OCI-LY3 (cell line): ENCODE data around the gene LDB3.
"Not testable (repeated sequence)": the region's sequence is repeated elsewhere in the genome, so short reads cannot be mapped to it uniquely, and the experiment has no call there.

Source experiments
- H2AFZ ChIP-seq: fragments of 200-600, 300-600 bp; shearing (Covaris generic); 2 replicates; pipeline ENCODE4 v1.6.0; 2014; ENCODE audit warnings: antibody characterized with exemption, low read depth, low read length
- H3K27ac ChIP-seq: fragments of 200-600, 300-600 bp; sonication (generic); 2 replicates; pipeline ENCODE4 v1.5.1; 2014; ENCODE audit warnings: mild to moderate bottlenecking, low read length, moderate library complexity, mixed read lengths
- H3K27me3 ChIP-seq: fragments of 200-600, 300-600 bp; sonication (generic); 2 replicates; pipeline ENCODE4 v1.6.1; 2014; ENCODE audit warnings: low read depth, low read length, mixed read lengths
- H3K36me3 ChIP-seq: fragments of 200-600, 300-600 bp; sonication (generic); replicated peaks from 2 replicates; pipeline ENCODE3; 2014; ENCODE audit warnings: low read depth, low read length, mixed read lengths
- H3K4me1 ChIP-seq: fragments of 300-600, 200-600 bp; sonication (generic); 2 replicates; pipeline ENCODE4 v1.6.1; 2014; ENCODE audit warnings: low read length, mixed read lengths
- H3K4me2 ChIP-seq: fragments of 200-600, 300-600 bp; sonication (generic); 2 replicates; pipeline ENCODE4 v1.6.1; 2014; ENCODE audit warnings: low read length, mixed read lengths
- H3K4me3 ChIP-seq: fragments of 300-600, 200-600 bp; sonication (generic); 2 replicates; pipeline ENCODE4 v1.5.1; 2014; ENCODE audit warnings: antibody characterized with exemption, mild to moderate bottlenecking, low read length, moderate library complexity
- H3K79me2 ChIP-seq: fragments of 300-600, 200-600 bp; shearing (Covaris generic); 2 replicates; pipeline ENCODE4 v1.6.1; 2014; ENCODE audit warnings: mild to moderate bottlenecking, low read length, mixed read lengths
- H3K9ac ChIP-seq: fragments of 300-600, 200-600 bp; shearing (Covaris generic); 2 replicates; pipeline ENCODE4 v1.6.0; 2014; ENCODE audit warnings: mild to moderate bottlenecking, low read length, moderate library complexity
- H3K9me3 ChIP-seq: fragments of 200-600, 300-600 bp; shearing (Covaris generic); 2 replicates; pipeline ENCODE4 v1.6.1; 2014; ENCODE audit warnings: low read length, mixed read lengths; ENCODE audit not compliant: insufficient read depth
- H4K20me1 ChIP-seq: fragments of 200-600, 300-600 bp; sonication (generic); 2 replicates; pipeline ENCODE4 v1.6.1; 2016; ENCODE audit warnings: low read length, mixed read lengths; ENCODE audit not compliant: insufficient read depth
- CTCF ChIP-seq: fragments of 200-600, 300-600 bp; sonication (generic); IDR thresholded peaks from 2 replicates; pipeline ENCODE4 v1.5.1; 2014; ENCODE audit warnings: antibody characterized with exemption, low read length, low read depth
- EZH2phosphoT487 ChIP-seq: fragments of 200-600 bp; shearing (Covaris generic); IDR thresholded peaks from 2 replicates; pipeline ENCODE4 v1.6.1; 2018; ENCODE audit warnings: antibody characterized with exemption, mixed run types, low read depth

LDB3 gene

GRCh38 chr10:86642499-86642898 lies 25.8 kb upstream of the LDB3 start:
- no peak overlapping the region for H2AFZ ChIP-seq
- H3K4me3 ChIP-seq: no peak overlapping the region
- no peak overlapping the region for H3K9ac ChIP-seq
- 0 out of 2 replicates have a peak, but pooled peaks cover 3% of the 10 kb centered on the region for H3K27me3 ChIP-seq
- no peaks in the 10 kb centered on the region for H4K20me1 ChIP-seq
- H3K4me2 ChIP-seq: no peak overlapping the region
- H3K27ac ChIP-seq: no peak overlapping the region
- peaks cover 27% of the 10 kb centered on the region for H3K4me1 ChIP-seq
- no peaks in the 10 kb centered on the region for H3K79me2 ChIP-seq
- no peak for TF ChIP-seq EZH2phosphoT487
- no peak for TF ChIP-seq CTCF
- no peaks in the 10 kb centered on the region for H3K36me3 ChIP-seq
- H3K9me3 ChIP-seq: no peaks in the 10 kb centered on the region

GRCh38 chr10:86644152-86644793 lies 24.0 kb upstream of the LDB3 start:
- H3K4me2 ChIP-seq: peak overlapping the region; percentile 79

GRCh38 chr10:86644794-86645445 lies 23.4 kb upstream of the LDB3 start:
- peak overlapping the region; percentile 51 for H3K4me3 ChIP-seq
- peaks cover 27% of the 10 kb centered on the region for H3K4me1 ChIP-seq
- H3K36me3 ChIP-seq: no peaks in the 10 kb centered on the region
- H2AFZ ChIP-seq: peak overlapping the region; percentile 74
- H3K4me2 ChIP-seq: peak overlapping the region; percentile 79
- H3K27me3 ChIP-seq: no peaks in the 10 kb centered on the region
- TF ChIP-seq CTCF (no peak), EZH2phosphoT487 (no peak)
- H4K20me1 ChIP-seq: no peaks in the 10 kb centered on the region
- H3K79me2 ChIP-seq: no peaks in the 10 kb centered on the region
- H3K9ac ChIP-seq: peak overlapping the region; percentile 54; the same call in 1 of the 2 replicates
- no peaks in the 10 kb centered on the region for H3K9me3 ChIP-seq
- peak overlapping the region; percentile 79 for H3K27ac ChIP-seq

More at GRCh38 chr10:86644152-86644793, 24.0 kb upstream of the LDB3 start:
- H3K9ac ChIP-seq: peak overlapping the region; percentile 54; the same call in 1 of the 2 replicates
- no peaks in the 10 kb centered on the region for H3K27me3 ChIP-seq
- no peaks in the 10 kb centered on the region for H3K9me3 ChIP-seq
- TF ChIP-seq CTCF (peak; percentile 33), EZH2phosphoT487 (no peak)
- no peaks in the 10 kb centered on the region for H3K36me3 ChIP-seq
- H3K27ac ChIP-seq: peak overlapping the region; percentile 79
- H4K20me1 ChIP-seq: no peaks in the 10 kb centered on the region
- H3K4me1 ChIP-seq: peaks cover 27% of the 10 kb centered on the region
- H2AFZ ChIP-seq: peak overlapping the region; percentile 74
- H3K4me3 ChIP-seq: peak overlapping the region; percentile 51
- no peaks in the 10 kb centered on the region for H3K79me2 ChIP-seq

GRCh38 chr10:86645621-86646165 lies 22.6 kb upstream of the LDB3 start:
- not testable (repeated sequence) for H3K27me3 ChIP-seq, H3K9ac ChIP-seq, H2AFZ ChIP-seq, H3K36me3 ChIP-seq, H3K9me3 ChIP-seq, H3K79me2 ChIP-seq, H3K27ac ChIP-seq, H4K20me1 ChIP-seq, H3K4me2 ChIP-seq, H3K4me3 ChIP-seq
- H3K4me1 ChIP-seq: peaks cover 27% of the 10 kb centered on the region
